NCI-H2107 treated with DMSO at 0.1 percent for 48 hours (cell line): ENCODE data around the gene XIRP2.
"Not testable (repeated sequence)": the region's sequence is repeated elsewhere in the genome, so short reads cannot be mapped to it uniquely, and the experiment has no call there.

ENCODE experiments used
- DNase-seq: peaks from one replicate; lab custom pipeline; 2025; ENCODE audit not compliant: unreplicated experiment; lab: John Stamatoyannopoulos, UW

XIRP2 gene

DNA sequence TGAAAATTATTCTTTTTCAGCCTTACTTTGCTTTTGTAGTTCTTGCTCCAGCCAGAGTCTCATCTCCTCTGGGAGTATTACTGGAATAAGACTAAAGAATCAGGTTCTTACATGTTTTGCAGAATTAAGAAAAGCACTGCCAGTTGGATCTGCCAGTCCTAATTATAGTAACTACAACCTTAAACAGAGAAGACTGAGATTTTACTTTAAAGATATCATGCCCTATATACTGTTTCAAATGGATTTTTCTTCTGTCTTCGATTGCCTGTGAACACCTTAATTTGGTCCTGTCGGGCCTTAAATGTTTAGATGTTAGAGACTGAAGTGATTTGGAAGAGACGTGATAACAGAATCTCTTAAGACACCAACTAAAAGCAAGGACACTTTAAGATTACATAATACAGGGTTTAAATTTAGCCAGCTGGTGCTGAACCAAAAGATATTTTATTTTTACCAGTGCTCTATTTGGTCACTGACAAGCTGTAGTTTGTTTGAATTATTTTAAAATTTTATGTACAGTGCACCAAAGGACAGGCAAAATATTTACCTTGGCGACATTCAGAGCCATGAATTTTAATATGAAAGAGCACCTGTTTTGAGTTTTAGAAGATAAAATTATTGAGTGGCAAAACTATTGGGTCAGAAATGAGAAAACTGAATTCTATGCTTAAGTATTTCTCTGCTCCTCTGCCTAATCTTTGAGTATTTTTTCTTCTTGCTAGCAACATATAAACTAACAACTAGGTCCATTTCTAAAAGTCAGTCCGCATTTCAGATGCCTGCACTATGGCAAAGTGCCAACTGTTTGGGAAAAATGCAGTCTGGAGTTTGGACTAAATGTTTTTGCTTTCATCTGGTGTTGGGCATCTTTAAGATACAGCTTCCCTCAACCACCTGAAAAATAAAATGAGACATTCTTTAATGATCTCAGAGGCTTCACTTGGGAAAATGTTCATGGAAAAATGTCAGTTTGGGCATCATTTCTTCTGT is 300.0 kb downstream of the XIRP2 start:
- DNase-seq: no peak

DNA sequence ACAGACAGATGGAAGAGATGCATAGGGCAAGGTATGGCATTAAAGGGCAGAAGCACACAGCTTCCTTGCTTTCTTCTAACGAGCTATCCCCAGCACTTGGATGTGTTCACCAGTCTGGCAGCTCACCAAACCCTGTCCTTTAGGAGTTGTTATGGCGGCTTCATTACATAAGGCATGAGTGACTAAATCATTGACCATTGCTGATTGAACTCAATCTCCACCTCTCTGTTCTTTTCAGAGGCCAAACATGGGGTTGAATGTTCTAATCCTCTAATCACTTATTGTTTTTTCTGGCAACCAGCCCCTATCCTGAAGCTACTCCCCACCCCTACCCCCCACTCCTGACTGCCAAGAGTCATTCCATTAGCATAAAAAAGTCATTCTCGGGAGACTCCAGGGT is 301.8 kb downstream of the XIRP2 start:
- DNase-seq: no peak

DNA sequence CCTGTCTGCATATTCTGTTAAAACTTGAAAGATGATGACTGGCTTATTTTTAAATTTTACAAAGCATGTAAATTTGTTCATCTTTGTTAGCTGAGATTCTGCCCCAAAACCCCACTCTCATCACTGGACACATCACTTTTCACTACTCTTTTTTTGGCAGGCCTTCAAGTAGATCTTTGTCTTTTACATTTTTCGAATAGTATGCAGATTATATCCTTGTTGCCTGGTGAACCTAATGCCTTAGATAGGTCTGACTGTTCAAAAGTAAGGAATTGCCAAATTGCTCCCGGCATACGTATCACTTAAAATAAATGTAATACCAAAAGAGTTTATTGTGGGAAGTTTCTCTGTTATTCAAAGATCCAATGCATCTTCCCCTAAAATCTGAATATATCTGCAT is 303.3 kb downstream of the XIRP2 start:
- DNase-seq: no peak

DNA sequence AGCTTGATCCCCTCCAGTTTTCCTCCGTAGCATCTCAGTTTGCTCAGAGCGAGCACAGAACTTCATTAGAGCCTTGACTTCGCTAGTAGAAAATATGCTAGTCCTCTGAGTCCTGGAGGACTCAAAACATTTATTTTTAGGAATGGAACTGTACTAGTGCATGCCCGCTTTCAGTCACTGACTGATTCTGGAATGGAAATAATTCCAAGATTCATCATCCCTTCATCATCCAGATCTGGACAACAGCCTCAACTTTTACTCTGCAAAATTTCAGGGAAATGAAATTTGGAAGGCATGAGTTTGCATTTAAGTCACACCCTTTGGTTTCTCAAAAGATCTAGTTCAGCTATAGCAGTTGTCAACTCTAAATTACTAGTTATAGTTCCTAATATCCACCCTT is 304.6 kb downstream of the XIRP2 start:
- DNase-seq: no peak

DNA sequence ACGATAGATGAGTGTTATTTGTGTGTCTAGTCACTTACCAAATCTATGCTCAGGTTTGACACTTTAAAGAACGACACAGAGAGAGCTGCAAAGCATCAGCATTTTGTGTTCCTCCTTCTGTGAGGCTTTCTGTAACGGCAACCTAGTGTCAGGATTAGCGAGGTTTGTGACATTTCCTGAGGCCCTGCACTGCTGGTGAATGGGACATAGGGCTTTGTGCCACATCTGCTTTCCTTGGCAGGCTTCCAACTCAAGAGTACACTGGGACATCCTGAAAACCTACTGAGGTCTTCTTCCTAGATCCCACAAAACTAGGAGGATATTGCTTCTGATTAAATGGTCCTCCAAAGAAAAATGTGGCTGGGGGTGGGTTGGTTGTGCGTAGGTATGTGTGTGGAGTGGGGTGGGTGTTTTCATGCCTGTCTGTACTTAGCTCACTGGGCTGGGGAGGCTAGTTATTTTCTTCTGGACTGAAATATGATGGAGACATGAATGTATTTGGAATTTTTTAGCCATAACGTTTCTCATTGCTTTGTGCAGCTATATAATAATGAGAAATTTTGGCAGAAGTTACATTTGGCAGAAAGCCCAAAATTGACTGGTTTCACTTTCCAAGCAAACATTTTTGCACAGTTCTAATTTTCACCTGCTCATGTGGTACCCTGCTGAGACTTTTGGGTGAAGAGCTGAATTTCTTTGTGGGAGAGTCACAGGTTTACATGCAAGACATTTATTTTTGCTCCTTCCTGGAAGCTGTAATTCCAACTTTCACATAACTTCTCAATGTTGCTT is 308.4 kb downstream of the XIRP2 start:
- peak; percentile 6 for DNase-seq

DNA sequence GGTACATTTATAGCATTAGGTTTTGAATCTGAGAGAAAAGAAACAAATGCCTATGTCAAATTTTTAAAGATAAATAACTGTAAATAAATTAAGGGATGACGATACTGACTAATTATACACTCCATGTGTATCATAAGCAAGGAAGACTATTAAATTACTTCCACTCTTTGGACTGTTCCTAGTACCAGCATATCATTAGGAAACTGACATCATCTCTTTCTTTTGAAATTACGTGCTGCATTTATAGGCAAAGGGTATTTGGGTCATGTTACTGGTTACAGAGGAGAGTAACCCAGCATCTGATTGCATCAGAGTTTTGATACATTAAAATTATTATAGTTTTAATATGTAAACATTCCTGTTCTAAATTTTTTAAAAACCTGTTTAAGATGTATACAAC is 309.7 kb downstream of the XIRP2 start:
- DNase-seq: no peak

DNA sequence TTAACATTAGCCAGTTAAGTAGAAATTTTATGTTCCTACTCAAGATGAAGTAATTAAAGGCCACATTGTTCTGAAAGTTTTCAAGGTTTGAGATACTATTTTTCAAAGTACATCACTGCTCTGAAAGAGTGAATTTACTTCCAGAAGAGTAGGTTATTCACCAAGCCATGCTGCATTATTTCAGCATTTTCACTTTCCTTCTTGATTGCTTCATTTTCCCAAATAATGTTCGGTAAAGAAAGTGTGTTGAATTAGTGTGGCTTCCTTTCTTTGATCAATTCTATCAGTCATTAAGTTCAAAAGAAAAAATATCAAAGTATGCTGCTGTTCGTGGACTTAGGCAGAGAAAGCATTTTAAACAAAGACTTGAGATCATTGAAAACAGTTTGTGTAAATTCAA is 310.3 kb downstream of the XIRP2 start:
- DNase-seq: no peak

DNA sequence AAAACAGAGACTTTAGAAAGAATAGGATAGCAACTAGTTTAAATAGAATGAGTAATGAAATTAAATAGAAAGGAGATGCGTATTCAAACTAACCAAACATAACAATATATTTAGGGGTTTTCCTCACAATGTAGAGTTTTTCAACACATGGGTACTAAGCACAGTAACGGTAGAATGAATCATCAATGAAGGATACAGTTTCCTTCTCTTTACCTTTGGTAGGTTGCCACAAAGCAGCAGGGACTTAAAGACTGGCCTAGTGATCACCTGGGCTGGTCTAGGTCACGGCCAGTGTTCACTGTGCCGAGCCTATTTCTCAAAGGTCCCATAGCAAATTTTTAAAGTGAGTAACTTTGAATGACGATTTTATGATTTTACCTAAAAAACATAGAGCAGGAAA is 311.7 kb downstream of the XIRP2 start:
- no peak for DNase-seq

DNA sequence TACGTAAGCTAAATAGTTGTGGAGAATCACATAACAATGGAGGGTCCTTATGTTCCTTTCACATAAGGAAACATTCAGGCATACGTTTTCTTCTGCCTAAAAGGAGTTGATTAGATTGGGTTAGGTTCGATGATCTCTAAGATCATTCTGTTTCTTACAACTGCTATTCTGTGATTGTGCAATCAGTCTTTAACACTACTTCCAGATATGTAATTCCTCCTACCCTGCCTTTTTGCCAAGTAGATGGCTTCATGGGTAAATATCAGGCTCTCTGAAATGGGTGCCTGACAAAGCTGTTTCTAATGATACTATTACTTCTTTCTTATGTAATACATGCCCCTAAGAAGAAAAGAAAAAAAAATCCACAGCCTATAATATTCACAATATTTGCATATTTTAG is 321.5 kb downstream of the XIRP2 start:
- no peak for DNase-seq

DNA sequence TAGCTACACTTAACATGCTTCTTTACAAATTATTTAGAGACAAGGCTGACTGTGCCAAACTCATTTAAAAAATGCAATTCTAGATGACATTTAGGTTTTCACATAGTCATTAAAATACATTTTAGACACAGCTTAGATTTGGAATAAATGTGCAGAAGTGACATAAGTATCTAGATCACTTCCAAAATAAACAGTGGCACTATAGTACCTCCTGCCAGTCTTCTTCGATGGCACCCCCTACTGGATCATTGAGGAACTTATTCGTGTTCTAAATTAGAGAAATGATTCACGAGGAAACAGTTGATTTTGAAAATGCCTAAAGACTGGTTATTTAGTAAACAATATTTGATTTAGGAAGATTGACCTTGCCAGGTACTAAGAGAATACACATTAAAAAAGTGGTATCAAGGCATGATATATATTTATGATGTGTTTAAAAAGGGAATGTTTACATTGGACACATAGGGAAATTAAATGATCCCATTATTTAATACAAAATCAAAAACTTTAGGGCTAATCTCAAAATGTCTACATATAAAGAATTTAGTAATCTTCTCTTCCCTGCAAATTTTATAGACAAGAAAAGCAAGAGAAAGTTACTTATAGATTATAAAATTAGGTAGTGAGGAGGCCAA is 323.9 kb downstream of the XIRP2 start:
- DNase-seq: peak; percentile 28

DNA sequence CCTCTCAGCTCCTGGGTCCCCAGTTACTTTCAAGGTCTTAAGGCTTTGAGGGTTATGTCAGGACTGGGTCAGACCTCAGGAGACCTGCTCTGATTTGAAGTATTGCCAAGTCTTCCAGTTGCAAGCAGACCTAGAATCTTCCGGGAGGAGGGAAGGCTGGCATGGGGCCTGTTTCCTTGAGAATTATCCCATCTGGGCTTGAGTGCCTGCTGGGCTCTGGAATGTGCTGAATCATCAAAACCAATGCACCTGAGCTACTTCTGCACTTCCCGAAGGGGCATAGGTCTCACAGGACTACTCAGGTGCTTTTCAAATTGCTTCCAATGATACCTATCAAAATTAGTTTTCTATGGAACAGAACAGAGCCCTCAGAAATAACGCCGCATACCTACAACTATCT is 327.3 kb downstream of the XIRP2 start:
- DNase-seq: no peak

DNA sequence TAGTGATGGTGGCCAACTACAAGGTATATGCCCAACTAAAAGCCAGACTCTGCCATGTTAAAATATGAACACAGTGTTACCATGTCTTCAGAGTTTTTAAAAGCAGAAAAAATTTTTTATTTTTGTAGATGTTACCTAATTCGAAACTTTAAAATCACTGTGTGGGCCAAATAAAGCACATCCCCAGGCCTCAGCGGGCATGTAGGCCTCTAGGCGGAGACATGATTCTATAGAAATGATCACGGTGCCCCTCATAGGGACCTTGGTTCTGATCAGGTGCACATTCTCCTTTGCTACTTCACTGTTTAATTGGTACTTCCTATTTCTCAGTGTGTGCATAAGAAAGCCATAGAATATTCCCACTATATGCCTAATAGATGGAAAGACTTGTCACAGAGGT is 349.2 kb downstream of the XIRP2 start:
- DNase-seq: no peak

DNA sequence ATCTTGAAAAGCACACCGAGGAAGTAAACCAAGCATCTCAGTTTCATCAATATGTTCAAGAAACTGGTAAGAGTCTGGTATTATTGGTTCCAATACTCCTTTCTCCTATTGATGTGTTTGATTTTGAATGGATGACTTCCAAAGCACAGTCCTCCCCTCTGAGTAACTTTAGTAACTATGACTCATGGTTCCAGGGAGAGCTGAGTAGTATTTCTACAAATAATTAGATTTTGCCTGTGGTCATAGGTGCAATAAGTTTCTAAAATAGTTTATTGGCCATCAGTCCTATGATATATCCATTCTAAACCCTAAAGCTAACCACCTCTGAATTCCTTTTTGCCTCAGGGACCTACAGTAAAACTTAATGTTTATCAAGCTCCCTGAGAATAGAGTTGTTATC is 352.4 kb downstream of the XIRP2 start:
- no peak for DNase-seq

DNA sequence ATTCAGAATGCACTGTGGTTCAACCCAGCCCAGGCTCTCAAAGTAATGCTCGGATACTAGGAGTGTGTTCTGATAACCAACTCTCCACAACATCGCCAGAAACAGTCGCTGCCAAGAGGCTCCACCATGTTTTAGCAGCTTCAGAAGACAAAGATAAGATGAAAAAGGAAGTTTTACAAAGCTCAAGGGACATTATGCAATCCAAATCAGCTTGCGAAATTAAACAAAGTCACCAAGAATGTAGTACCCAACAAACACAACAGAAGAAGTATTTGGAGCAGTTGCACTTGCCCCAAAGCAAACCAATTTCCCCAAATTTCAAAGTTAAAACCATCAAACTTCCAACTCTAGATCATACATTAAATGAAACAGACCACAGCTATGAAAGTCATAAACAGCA is 360.9 kb downstream of the XIRP2 start:
- DNase-seq: no peak

DNA sequence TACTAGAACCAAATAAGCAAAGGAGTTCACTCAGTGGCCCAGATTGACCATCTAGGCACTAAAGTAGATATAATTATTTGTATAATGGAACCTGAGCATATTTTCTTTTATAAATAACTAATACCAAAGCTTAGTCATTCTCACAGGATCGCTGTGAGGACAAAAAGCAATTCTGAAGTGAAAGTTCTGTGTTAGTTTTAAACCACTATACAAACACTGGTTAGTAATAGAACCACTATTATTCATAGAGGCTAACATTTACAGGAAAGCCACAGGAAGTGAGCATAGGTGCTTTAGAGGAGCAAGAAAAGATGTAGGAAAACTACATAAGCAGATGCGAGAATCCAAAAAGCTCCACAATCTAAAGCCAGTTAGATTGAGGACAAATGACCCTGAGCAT is 364.7 kb downstream of the XIRP2 start:
- DNase-seq: no peak

DNA sequence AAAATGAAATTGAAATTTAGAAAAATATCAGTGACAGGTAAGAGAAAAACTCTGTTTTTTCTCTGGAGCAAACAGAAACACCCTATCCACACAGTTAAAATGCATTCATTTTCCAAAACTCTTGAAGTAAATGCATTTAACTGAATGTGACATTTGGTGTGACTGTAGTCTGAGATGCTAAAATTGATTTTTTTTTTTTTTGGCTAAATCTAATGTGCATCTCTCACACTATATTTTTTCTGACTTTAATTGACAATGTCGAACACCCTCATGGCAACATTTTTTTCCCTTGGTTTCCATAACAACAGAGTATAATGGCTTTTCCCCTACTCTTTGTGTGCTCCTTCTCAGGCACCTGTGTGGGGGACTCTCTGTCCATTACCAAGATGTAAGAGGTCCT is 366.4 kb downstream of the XIRP2 start:
- no peak for DNase-seq

DNA sequence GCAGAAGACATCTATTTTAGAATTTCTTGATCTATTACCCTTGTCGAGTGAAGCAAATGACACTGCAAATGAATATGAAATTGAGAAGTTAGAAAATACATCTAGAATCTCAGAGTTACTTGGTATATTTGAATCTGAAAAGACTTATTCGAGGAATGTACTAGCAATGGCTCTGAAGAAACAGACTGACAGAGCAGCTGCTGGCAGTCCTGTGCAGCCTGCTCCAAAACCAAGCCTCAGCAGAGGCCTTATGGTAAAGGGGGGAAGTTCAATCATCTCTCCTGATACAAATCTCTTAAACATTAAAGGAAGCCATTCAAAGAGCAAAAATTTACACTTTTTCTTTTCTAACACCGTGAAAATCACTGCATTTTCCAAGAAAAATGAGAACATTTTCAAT is 370.4 kb downstream of the XIRP2 start:
- DNase-seq: no peak

DNA sequence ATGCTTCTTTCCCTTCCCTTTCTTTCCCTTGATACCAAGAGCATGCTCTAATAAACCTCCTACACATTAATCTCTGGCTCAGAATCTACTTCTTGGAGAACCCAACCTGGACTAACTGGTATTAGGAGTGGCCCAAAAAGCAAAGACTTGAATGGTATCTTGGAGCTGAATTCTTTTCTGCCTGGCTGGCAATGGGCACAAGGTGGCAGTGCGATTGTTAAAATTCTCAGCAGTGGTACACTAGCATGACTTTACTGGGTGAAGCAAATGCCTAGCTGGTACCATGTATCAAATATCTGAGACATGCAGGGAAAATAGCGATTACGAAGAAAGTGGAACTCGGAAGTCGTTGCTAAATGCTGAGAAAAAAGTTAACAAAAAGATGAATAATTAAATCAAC is 376.1 kb downstream of the XIRP2 start:
- peak; percentile 1 for DNase-seq

DNA sequence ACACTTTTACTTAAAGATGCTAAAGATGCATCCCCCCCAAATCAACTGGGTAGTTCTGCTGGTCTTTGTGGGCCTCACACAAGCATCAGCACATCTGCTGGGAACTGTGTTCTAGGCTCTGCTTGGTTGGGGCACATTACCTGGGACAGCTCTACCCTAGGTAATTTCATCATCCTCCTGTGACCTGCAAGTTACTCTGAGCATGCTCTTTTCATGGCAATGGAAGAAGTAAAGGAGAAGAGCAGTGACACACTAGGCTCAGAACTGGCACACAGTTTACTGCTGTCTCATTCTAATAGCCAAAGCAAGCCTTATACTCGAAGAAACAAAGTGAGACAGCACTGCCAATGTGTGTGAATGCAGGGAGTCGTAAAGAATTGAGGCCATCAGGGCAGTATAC is 376.7 kb downstream of the XIRP2 start:
- no peak for DNase-seq

DNA sequence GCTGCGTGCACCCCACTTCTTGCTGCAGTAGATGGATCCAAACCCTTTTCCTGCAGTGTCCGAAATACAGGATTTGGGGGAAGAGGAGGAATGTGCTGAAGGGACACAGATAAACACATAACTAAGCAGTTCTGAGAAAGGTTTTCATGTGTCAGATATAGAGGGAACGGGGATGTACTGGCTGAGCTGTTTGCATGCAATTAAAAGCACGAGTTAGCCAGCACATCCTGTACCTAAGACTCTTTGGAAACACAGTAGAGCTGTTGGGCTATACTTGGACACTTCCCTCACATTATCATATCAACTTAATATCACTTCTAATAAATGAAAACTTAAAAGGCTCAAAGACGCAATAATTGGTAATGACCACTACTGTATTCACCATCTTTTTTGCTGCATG is 377.4 kb downstream of the XIRP2 start:
- DNase-seq: no peak

DNA sequence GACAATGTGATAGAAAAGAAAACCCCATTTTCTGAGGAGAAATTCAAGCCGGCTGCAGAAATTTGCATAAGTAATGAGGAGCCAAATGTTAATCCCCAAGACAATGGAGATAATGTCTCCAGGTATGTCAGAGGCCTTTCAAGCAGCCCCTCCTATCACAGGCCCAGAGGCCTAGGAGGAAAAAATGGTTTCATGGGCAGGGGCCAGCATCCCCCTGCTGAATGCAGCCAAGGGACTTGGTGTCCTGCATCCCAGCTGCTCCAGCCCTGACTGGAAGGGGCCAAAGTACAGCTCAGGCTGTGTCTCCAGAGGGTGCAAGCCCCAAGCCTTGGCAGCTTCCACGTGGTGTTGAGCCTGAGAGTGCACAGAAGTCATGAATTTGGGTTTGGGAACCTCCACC is 380.0 kb downstream of the XIRP2 start:
- not testable (repeated sequence) for DNase-seq

DNA sequence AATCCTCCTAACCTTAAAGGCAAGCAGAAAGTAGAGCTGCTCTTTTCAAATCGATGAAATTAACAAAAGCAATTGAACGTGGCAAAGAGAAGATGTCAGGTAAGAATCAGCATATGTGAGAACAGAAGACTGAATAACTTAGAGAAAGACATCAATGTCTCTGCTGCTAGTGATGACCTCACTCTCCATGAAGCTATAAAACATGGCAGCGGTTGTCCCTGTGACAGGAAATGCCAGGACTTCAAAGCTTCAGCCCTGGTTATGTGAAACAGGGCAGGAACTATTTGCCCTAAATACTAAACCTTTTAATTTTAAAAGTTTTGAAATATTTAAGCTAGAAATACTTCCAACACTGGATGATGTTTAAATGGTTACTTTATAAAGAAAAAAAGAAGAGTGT is 383.7 kb downstream of the XIRP2 start:
- DNase-seq: no peak
